ENCODE results near the gene DDR1. TPM values are rescaled to one million over a fixed set of nuclear protein-coding genes. Genes with fewer than 3 reads are reported as not detected.
"Not testable (repeated sequence)": the region's sequence is repeated elsewhere in the genome, so short reads cannot be mapped to it uniquely, and the experiment has no call there.

The DDR1 gene
- total RNA-seq, 3 donors from 2014 or later = 13.9 to 23.1 (median 14.2) TPM

- not testable (repeated sequence) for H3K4me1 Mint-ChIP-seq (ENCODE audit: low read depth); ATAC-seq; H3K9me3 Mint-ChIP-seq; DNase-seq; H3K4me3 Mint-ChIP-seq; H3K27me3 Mint-ChIP-seq (ENCODE audit: low read depth)
- H3K36me3 Mint-ChIP-seq (ENCODE audit: insufficient read depth) = peaks cover 39% of the 10 kb centered on the region
Observed at GRCh38 chr6:30924040-30924627, 39.8 kb downstream of the DDR1 start.

GRCh38 chr6:30926644-30927043 is 42.3 kb downstream of the DDR1 start:
- DNase-seq = no peak
- H3K36me3 Mint-ChIP-seq (ENCODE audit: insufficient read depth) = peaks cover 30% of the 10 kb centered on the region
- H3K27me3 Mint-ChIP-seq (ENCODE audit: low read depth) = no peaks in the 10 kb centered on the region
- ATAC-seq = no peak
- no peak overlapping the region for H3K4me3 Mint-ChIP-seq
- no peaks in the 10 kb centered on the region for H3K4me1 Mint-ChIP-seq (ENCODE audit: low read depth)
- peaks cover 9% of the 10 kb centered on the region for H3K9me3 Mint-ChIP-seq

GRCh38 chr6:30927080-30927479 is 42.8 kb downstream of the DDR1 start:
- peaks cover 30% of the 10 kb centered on the region for H3K36me3 Mint-ChIP-seq (ENCODE audit: insufficient read depth)
- H3K4me3 Mint-ChIP-seq; DNase-seq; ATAC-seq; H3K27me3 Mint-ChIP-seq (ENCODE audit: low read depth); H3K9me3 Mint-ChIP-seq; H3K4me1 Mint-ChIP-seq (ENCODE audit: low read depth): not testable (repeated sequence)

GRCh38 chr6:30928677-30929076 is 44.4 kb downstream of the DDR1 start:
- Mint-ChIP-seq H3K36me3 (ENCODE audit: insufficient read depth) (peaks cover 18% of the 10 kb centered on the region), H3K9me3 (peaks cover 9% of the 10 kb centered on the region), H3K4me3 (no peak overlapping the region), H3K27me3 (ENCODE audit: low read depth) (no peaks in the 10 kb centered on the region), H3K4me1 (ENCODE audit: low read depth) (no peaks in the 10 kb centered on the region)
- DNase-seq (no peak), ATAC-seq (no peak)

GRCh38 chr6:30930506-30930905 is 46.2 kb downstream of the DDR1 start:
- no peaks in the 10 kb centered on the region for H3K27me3 Mint-ChIP-seq (ENCODE audit: low read depth)
- peaks cover 16% of the 10 kb centered on the region for H3K36me3 Mint-ChIP-seq (ENCODE audit: insufficient read depth)
- ATAC-seq = no peak
- H3K4me1 Mint-ChIP-seq (ENCODE audit: low read depth) = no peaks in the 10 kb centered on the region
- H3K4me3 Mint-ChIP-seq = no peak overlapping the region
- DNase-seq = no peak
- peaks cover 9% of the 10 kb centered on the region for H3K9me3 Mint-ChIP-seq

- DNase-seq (no peak), ATAC-seq (no peak)
- H3K4me3 Mint-ChIP-seq = no peak overlapping the region
- H3K9me3 Mint-ChIP-seq = peaks cover 9% of the 10 kb centered on the region
- peaks cover 16% of the 10 kb centered on the region for H3K36me3 Mint-ChIP-seq (ENCODE audit: insufficient read depth)
- H3K27me3 Mint-ChIP-seq (ENCODE audit: low read depth) = peaks cover 2% of the 10 kb centered on the region
- H3K4me1 Mint-ChIP-seq (ENCODE audit: low read depth) = no peaks in the 10 kb centered on the region
Observed at GRCh38 chr6:30931272-30931671, 47.0 kb downstream of the DDR1 start.

- Mint-ChIP-seq H3K4me3 (no peak within 1 kb of the TSS), H3K27me3 (ENCODE audit: low read depth) (peaks cover 8% of the 10 kb centered on the region), H3K4me1 (ENCODE audit: low read depth) (no peaks in the 10 kb centered on the region), H3K9me3 (peaks cover 9% of the 10 kb centered on the region), H3K36me3 (ENCODE audit: insufficient read depth) (peaks cover 12% of the 10 kb centered on the region)
- ATAC-seq = no peak
- no peak for DNase-seq
Observed at GRCh38 chr6:30931969-30932645, 47.8 kb downstream of the DDR1 start, which contains the start of gene SFTA2. TSS of gene SFTA2 (minus strand) at chr6:30932170. CDS start at chr6:30932096, 74 bp downstream.

- H3K4me3 Mint-ChIP-seq = no peak overlapping the region
- no peak for DNase-seq
- no peaks in the 10 kb centered on the region for H3K4me1 Mint-ChIP-seq (ENCODE audit: low read depth)
- ATAC-seq = peak in 1 of 2 donors; percentile 14
- peaks cover 11% of the 10 kb centered on the region for H3K27me3 Mint-ChIP-seq (ENCODE audit: low read depth)
- peaks cover 8% of the 10 kb centered on the region for H3K36me3 Mint-ChIP-seq (ENCODE audit: insufficient read depth)
- H3K9me3 Mint-ChIP-seq = peaks cover 9% of the 10 kb centered on the region
Observed at GRCh38 chr6:30932665-30933365, 48.5 kb downstream of the DDR1 start.

GRCh38 chr6:30935018-30935417 is 50.7 kb downstream of the DDR1 start:
- Mint-ChIP-seq H3K27me3 (ENCODE audit: low read depth) (peaks cover 17% of the 10 kb centered on the region), H3K9me3 (no peaks in the 10 kb centered on the region), H3K36me3 (ENCODE audit: insufficient read depth) (no peaks in the 10 kb centered on the region), H3K4me3 (no peak overlapping the region), H3K4me1 (ENCODE audit: low read depth) (no peaks in the 10 kb centered on the region)
- ATAC-seq (no peak), DNase-seq (no peak)

- no peak for ATAC-seq
- H3K36me3 Mint-ChIP-seq (ENCODE audit: insufficient read depth) = no peaks in the 10 kb centered on the region
- H3K4me1 Mint-ChIP-seq (ENCODE audit: low read depth) = no peaks in the 10 kb centered on the region
- peaks cover 34% of the 10 kb centered on the region for H3K27me3 Mint-ChIP-seq (ENCODE audit: low read depth)
- H3K9me3 Mint-ChIP-seq = no peaks in the 10 kb centered on the region
- H3K4me3 Mint-ChIP-seq = no peak overlapping the region
- DNase-seq = no peak
Observed at GRCh38 chr6:30937265-30937664, 52.9 kb downstream of the DDR1 start.

GRCh38 chr6:30938730-30939129 is 54.4 kb downstream of the DDR1 start:
- H3K36me3 Mint-ChIP-seq (ENCODE audit: insufficient read depth) = no peaks in the 10 kb centered on the region
- ATAC-seq = no peak
- peaks cover 48% of the 10 kb centered on the region for H3K27me3 Mint-ChIP-seq (ENCODE audit: low read depth)
- H3K4me3 Mint-ChIP-seq = no peak overlapping the region
- H3K9me3 Mint-ChIP-seq = no peaks in the 10 kb centered on the region
- no peaks in the 10 kb centered on the region for H3K4me1 Mint-ChIP-seq (ENCODE audit: low read depth)
- DNase-seq = no peak

- H3K27me3 Mint-ChIP-seq (ENCODE audit: low read depth) = peaks cover 53% of the 10 kb centered on the region
- DNase-seq = no peak
- ATAC-seq = no peak
- H3K36me3 Mint-ChIP-seq (ENCODE audit: insufficient read depth) = no peaks in the 10 kb centered on the region
- no peaks in the 10 kb centered on the region for H3K9me3 Mint-ChIP-seq
- H3K4me3 Mint-ChIP-seq = no peak overlapping the region
- no peaks in the 10 kb centered on the region for H3K4me1 Mint-ChIP-seq (ENCODE audit: low read depth)
Observed at GRCh38 chr6:30939473-30939872, 55.2 kb downstream of the DDR1 start.

- no peak within 1 kb of the TSS for H3K4me3 Mint-ChIP-seq
- ATAC-seq = no peak
- H3K9me3 Mint-ChIP-seq = no peaks in the 10 kb centered on the region
- peaks cover 60% of the 10 kb centered on the region for H3K27me3 Mint-ChIP-seq (ENCODE audit: low read depth)
- no peaks in the 10 kb centered on the region for H3K36me3 Mint-ChIP-seq (ENCODE audit: insufficient read depth)
- DNase-seq = no peak
- no peaks in the 10 kb centered on the region for H3K4me1 Mint-ChIP-seq (ENCODE audit: low read depth)
Observed at GRCh38 chr6:30940361-30940986, 56.2 kb downstream of the DDR1 start, which contains the start of gene MUCL3. TSS of gene MUCL3 (plus strand) at chr6:30940973. CDS start at chr6:30941000, 27 bp downstream.

- peaks cover 62% of the 10 kb centered on the region for H3K27me3 Mint-ChIP-seq (ENCODE audit: low read depth)
- no peaks in the 10 kb centered on the region for H3K4me1 Mint-ChIP-seq (ENCODE audit: low read depth)
- DNase-seq = no peak
- H3K4me3 Mint-ChIP-seq = no peak overlapping the region
- no peaks in the 10 kb centered on the region for H3K36me3 Mint-ChIP-seq (ENCODE audit: insufficient read depth)
- no peaks in the 10 kb centered on the region for H3K9me3 Mint-ChIP-seq
- peak in 1 of 2 donors; percentile 18 for ATAC-seq
Observed at GRCh38 chr6:30942338-30943060, 58.2 kb downstream of the DDR1 start.
